Activated B cell treated with CpG ODN at 0.5 μM for 24 hours (primary cell): ENCODE data around the gene PCSK4. TPM values are rescaled to one million over a fixed set of nuclear protein-coding genes. Genes with fewer than 3 reads are reported as not detected.
A peak's percentile ranks its signal among the peaks of the same experiment; 100 is the strongest.
"Not testable (repeated sequence)": the region's sequence is repeated elsewhere in the genome, so short reads cannot be mapped to it uniquely, and the experiment has no call there.

ENCODE experiments used
- ATAC-seq: fragments of 200-7000 bp; cut with Tn5 transposase; one replicate; pipeline ENCODE4 v1.10.0; 2021; ENCODE audit warnings: low read depth, mild to moderate bottlenecking, moderate library complexity
- CTCF ChIA-PET: fragments of 350-600 bp; sonication (Branson Sonifier 250); formaldehyde crosslinking; loops from one replicate; lab custom pipeline; 2021; ENCODE audit warnings: antibody characterized with exemption; lab: Charles Lee
- POLR2A ChIA-PET: fragments of 350-600 bp; sonication (Branson Sonifier 250); formaldehyde crosslinking; loops from one replicate; lab custom pipeline; 2021; ENCODE audit warnings: antibody characterized with exemption; lab: Charles Lee
- DNase-seq: peaks from one replicate; pipeline ENCODE4 v3.0.0; 2022
- H3K27ac Mint-ChIP-seq: one replicate; pipeline ENCODE4 v1.8.0; 2020; ENCODE audit warnings: mixed read lengths
- H3K27me3 Mint-ChIP-seq: one replicate; pipeline ENCODE4 v1.8.0; 2021; ENCODE audit warnings: mixed read lengths
- H3K36me3 Mint-ChIP-seq: one replicate; pipeline ENCODE4 v1.8.0; 2021; ENCODE audit warnings: low read depth, mixed read lengths
- H3K4me1 Mint-ChIP-seq: one replicate; pipeline ENCODE4 v1.8.0; 2021; ENCODE audit warnings: mixed read lengths
- H3K4me3 Mint-ChIP-seq: one replicate; pipeline ENCODE4 v1.8.0; 2020; ENCODE audit warnings: mild to moderate bottlenecking, mixed read lengths
- H3K9me3 Mint-ChIP-seq: one replicate; pipeline ENCODE4 v1.8.0; 2020; ENCODE audit warnings: mixed read lengths
- CTCF ChIP-seq: fragments of 200-600 bp; IDR thresholded peaks from one replicate; pipeline ENCODE4 v1.8.0; 2022; ENCODE audit warnings: antibody characterized with exemption, mild to moderate bottlenecking
- intact Hi-C: fragments of 100-400 bp; cut with micrococcal nuclease; formaldehyde crosslinking; loops from one replicate; pipeline ENCODE4 v1.15.1; 2024
- total RNA-seq: library from RNA; stranded (reverse); gene quantifications from 2 replicates; pipeline ENCODE4 v1.2.3, GENCODE V29; 2022

The PCSK4 gene
- total RNA-seq, 1 donor from 2014 or later = 1.3 TPM

GRCh38 chr19:1445185-1445931 lies 44.8 kb downstream of the PCSK4 start:
- CTCF ChIA-PET = interaction anchor here (1.1 to 1.8 kb wide), 7 partner anchors 8 to 201 kb away, joined by 3 to 10 read pairs (median 4); no protein-coding TSS in a partner anchor
- H3K4me3 Mint-ChIP-seq = peak overlapping the region; percentile 79
- POLR2A ChIA-PET = interaction anchor here (0.6 to 1.5 kb wide), 4 partner anchors 10 to 176 kb away, joined by 3 to 8 read pairs (median 4); partner anchors contain the start of gene CIRBP
- ATAC-seq = peak; percentile 91
- peaks cover 21% of the 10 kb centered on the region for H3K27me3 Mint-ChIP-seq
- no peak overlapping the region for H3K27ac Mint-ChIP-seq
- peaks cover 25% of the 10 kb centered on the region for H3K36me3 Mint-ChIP-seq
- intact Hi-C loops = loop anchor here (1.0 to 2.0 kb wide), 2 partner anchors 10 to 25 kb away; no protein-coding TSS in a partner anchor
- TF ChIP-seq CTCF = peak; percentile 51
- no peaks in the 10 kb centered on the region for H3K9me3 Mint-ChIP-seq
- DNase-seq = peak; percentile 85
- peaks cover 29% of the 10 kb centered on the region for H3K4me1 Mint-ChIP-seq

- Mint-ChIP-seq H3K9me3 (no peaks in the 10 kb centered on the region), H3K4me1 (peaks cover 36% of the 10 kb centered on the region), H3K27ac (no peak overlapping the region), H3K36me3 (peaks cover 38% of the 10 kb centered on the region), H3K4me3 (peak overlapping the region; percentile 29), H3K27me3 (no peaks in the 10 kb centered on the region)
- ATAC-seq (no peak), DNase-seq (no peak)
- POLR2A ChIA-PET = interaction anchor here (0.6 to 1.4 kb wide), 4 partner anchors 27 to 461 kb away, joined by 3 to 8 read pairs (median 4); no protein-coding TSS in a partner anchor
- CTCF ChIA-PET = no interaction called here
- TF ChIP-seq CTCF = no peak
- intact Hi-C loops = no loop called here
These were observed 48.3 kb downstream of the PCSK4 start for GRCh38 chr19:1441677-1442438.

DNA sequence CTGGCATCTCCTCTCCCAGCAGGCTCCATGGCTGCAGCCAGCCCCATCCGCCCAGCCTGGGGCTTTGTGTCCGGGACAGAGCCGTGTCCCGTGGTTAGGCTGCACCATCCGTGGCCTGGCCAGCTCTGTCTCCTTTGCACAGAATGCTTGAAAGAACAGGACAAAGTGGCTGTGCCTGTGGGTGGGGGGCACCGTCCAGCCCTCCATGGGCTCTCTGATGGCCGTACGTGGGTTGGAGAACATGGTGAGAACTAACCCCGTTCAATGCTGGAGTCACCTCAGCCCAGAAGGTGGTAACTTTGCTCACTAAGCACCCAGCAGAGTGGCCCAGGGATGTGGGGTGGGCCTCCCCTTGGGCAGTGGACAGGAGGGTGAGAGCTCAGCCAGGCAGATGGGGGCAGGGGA lies 49.1 kb downstream of the PCSK4 start:
- Mint-ChIP-seq H3K9me3 (no peaks in the 10 kb centered on the region), H3K27ac (no peak overlapping the region), H3K4me3 (peak overlapping the region; percentile 63), H3K36me3 (peaks cover 38% of the 10 kb centered on the region), H3K27me3 (no peaks in the 10 kb centered on the region), H3K4me1 (peaks cover 36% of the 10 kb centered on the region)
- ChIA-PET POLR2A (interaction anchor here (0.5 to 1.4 kb wide), 6 partner anchors 10 to 462 kb away, joined by 3 to 8 read pairs (median 5); no protein-coding TSS in a partner anchor), CTCF (no interaction called here)
- intact Hi-C loops = no loop called here
- ATAC-seq (no peak), DNase-seq (no peak)
- TF ChIP-seq CTCF = no peak

DNA sequence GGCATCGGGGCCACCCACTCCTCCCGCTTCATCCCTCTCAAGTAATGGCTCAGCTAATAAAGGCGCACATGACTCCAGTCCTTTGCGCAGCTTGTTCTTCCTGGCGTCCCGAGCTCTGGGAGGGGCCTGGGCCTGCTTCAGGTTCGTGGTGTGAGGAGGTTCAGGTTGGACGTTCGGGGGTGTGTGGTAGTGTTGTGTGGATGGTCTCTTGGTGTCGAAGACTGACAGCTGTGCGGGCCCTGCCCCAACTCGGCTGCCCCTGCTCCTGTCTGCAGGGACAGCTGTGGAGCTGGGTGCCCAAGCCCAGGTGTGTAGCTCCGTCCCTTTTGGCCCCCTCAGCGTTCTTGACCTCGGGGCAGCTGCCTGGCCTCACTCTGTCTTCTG lies 49.7 kb downstream of the PCSK4 start:
- TF ChIP-seq CTCF = no peak
- Mint-ChIP-seq H3K36me3 (peaks cover 42% of the 10 kb centered on the region), H3K27ac (no peak overlapping the region), H3K4me1 (peaks cover 34% of the 10 kb centered on the region), H3K4me3 (peak overlapping the region; percentile 63), H3K27me3 (no peaks in the 10 kb centered on the region), H3K9me3 (no peaks in the 10 kb centered on the region)
- ATAC-seq (no peak), DNase-seq (no peak)
- ChIA-PET POLR2A (interaction anchor here (0.5 to 1.4 kb wide), 6 partner anchors 10 to 474 kb away, joined by 3 to 7 read pairs (median 4); partner anchors contain the start of gene CIRBP), CTCF (no interaction called here)
- intact Hi-C loops = no loop called here

DNA sequence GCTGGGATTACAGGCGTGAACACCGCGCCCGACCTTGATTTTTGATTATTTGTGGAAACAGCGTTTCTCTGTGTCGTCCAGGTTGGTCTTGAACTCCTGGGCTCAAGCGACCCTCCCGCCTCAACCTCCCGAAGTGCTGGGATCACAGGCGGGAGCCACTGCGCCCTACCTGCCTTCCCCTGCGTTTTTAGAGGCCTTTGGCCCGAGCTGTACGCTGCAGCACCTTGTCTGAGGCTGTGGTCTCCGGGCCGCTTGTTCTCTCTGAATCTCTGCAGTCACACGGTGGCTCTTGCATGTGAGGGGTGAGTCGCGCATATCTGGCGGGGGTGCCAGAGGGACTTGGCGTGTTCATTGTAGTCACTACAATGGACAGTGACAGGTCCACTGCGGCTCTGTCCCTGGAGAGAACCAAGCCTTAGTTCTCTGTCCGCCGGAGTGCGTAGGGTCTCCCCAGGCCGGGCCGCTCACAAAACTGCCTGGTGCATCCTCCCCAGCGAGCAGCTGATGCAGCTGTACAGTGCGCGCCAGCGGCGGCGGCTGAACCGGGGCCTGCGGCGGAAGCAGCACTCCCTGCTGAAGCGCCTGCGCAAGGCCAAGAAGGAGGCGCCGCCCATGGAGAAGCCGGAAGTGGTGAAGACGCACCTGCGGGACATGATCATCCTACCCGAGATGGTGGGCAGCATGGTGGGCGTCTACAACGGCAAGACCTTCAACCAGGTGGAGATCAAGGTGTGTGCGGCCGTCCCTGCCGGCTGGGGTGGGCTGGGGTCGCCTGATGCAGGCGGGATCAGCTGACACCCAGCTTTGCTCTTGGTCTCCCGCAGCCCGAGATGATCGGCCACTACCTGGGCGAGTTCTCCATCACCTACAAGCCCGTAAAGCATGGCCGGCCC lies 50.4 kb downstream of the PCSK4 start:
- DNase-seq = not testable (repeated sequence)
- POLR2A ChIA-PET = interaction anchor here (0.6 to 1.3 kb wide), 4 partner anchors 171 to 474 kb away, joined by 3 to 5 read pairs (median 4); partner anchors contain the start of gene CIRBP

More for the DNA sequence above, 50.4 kb downstream of the PCSK4 start:
- peak overlapping the region; percentile 99 for H3K4me3 Mint-ChIP-seq
- intact Hi-C loops = loop anchor here (2.0 kb wide), 2 partner anchors 57 to 73 kb away; partner anchors contain the start of genes ADAMTSL5 and NDUFS7
- peaks cover 45% of the 10 kb centered on the region for H3K36me3 Mint-ChIP-seq
- peak overlapping the region; percentile 66 for H3K27ac Mint-ChIP-seq
- H3K27me3 Mint-ChIP-seq, ATAC-seq, H3K9me3 Mint-ChIP-seq, CTCF ChIA-PET: not testable (repeated sequence)
- peaks cover 29% of the 10 kb centered on the region for H3K4me1 Mint-ChIP-seq
